BLaER1 (cell line): ENCODE measurements around the gene GDF7.

Experiments used
- H3K27ac ChIP-seq: shearing (Covaris generic); formaldehyde crosslinking; 2 replicates; pipeline ENCODE4 v1.8.1; 2022
- H3K27me3 ChIP-seq: shearing (Covaris generic); formaldehyde crosslinking; 2 replicates; pipeline ENCODE4 v1.8.1; 2022
- H3K36me3 ChIP-seq: shearing (Covaris generic); formaldehyde crosslinking; 2 replicates; pipeline ENCODE4 v1.8.1; 2022
- H3K4me1 ChIP-seq: shearing (Covaris generic); formaldehyde crosslinking; 2 replicates; pipeline ENCODE4 v1.8.1; 2022
- H3K4me2 ChIP-seq: shearing (Covaris generic); formaldehyde crosslinking; 2 replicates; pipeline ENCODE4 v1.8.1; 2022
- H3K4me3 ChIP-seq: shearing (Covaris generic); formaldehyde crosslinking; 2 replicates; pipeline ENCODE4 v1.8.1; 2022
- H3K9ac ChIP-seq: shearing (Covaris generic); formaldehyde crosslinking; 2 replicates; pipeline ENCODE4 v1.8.1; 2022
- H3K9me3 ChIP-seq: shearing (Covaris generic); formaldehyde crosslinking; 2 replicates; pipeline ENCODE4 v1.8.1; 2022
- H4K20me1 ChIP-seq: shearing (Covaris generic); formaldehyde crosslinking; 2 replicates; pipeline ENCODE4 v1.8.1; 2022
- Cebpa-rat ChIP-seq: shearing (Covaris generic); IDR thresholded peaks from 2 replicates; pipeline ENCODE4 v1.8.1; 2022

The GDF7 gene

GRCh38 chr2:20665243-20666004 lies 1.5 kb upstream of the GDF7 start:
- Histone ChIP-seq H3K27me3 (peaks cover 89% of the 10 kb centered on the region), H3K4me1 (peaks cover 19% of the 10 kb centered on the region), H3K27ac (no peak overlapping the region), H3K36me3 (no peaks in the 10 kb centered on the region), H3K4me2 (peak overlapping the region; percentile 93), H4K20me1 (peaks cover 77% of the 10 kb centered on the region), H3K9me3 (peaks cover 8% of the 10 kb centered on the region; the same call in 1 of the 2 replicates), H3K9ac (no peak overlapping the region), H3K4me3 (peak overlapping the region; percentile 64)
- no peak for TF ChIP-seq Cebpa-rat

GRCh38 chr2:20666005-20666303 lies 990 bp upstream of the GDF7 start:
- Histone ChIP-seq H3K9me3 (peaks cover 14% of the 10 kb centered on the region; the same call in 1 of the 2 replicates), H3K9ac (no peak overlapping the region), H3K36me3 (no peaks in the 10 kb centered on the region), H3K4me1 (peaks cover 19% of the 10 kb centered on the region), H4K20me1 (peaks cover 77% of the 10 kb centered on the region), H3K4me2 (peak overlapping the region; percentile 93), H3K4me3 (peak overlapping the region; percentile 64), H3K27ac (no peak overlapping the region), H3K27me3 (peaks cover 94% of the 10 kb centered on the region)
- TF ChIP-seq Cebpa-rat, result no peak

- Histone ChIP-seq H3K9ac (no peak overlapping the region), H3K4me3 (peak overlapping the region; percentile 64), H3K4me2 (peak overlapping the region; percentile 93), H3K36me3 (no peaks in the 10 kb centered on the region), H3K9me3 (peaks cover 18% of the 10 kb centered on the region; the same call in 1 of the 2 replicates), H3K27me3 (peaks cover 93% of the 10 kb centered on the region), H3K4me1 (peaks cover 19% of the 10 kb centered on the region), H4K20me1 (peaks cover 71% of the 10 kb centered on the region), H3K27ac (no peak overlapping the region)
- TF ChIP-seq Cebpa-rat, result no peak
These were observed 197 bp downstream of the GDF7 start for GRCh38 chr2:20667151-20667530.

- peaks cover 19% of the 10 kb centered on the region for H3K4me1 ChIP-seq
- H4K20me1 ChIP-seq, result peaks cover 70% of the 10 kb centered on the region
- peak overlapping the region; percentile 93 for H3K4me2 ChIP-seq
- peak overlapping the region; percentile 64 for H3K4me3 ChIP-seq
- peaks cover 18% of the 10 kb centered on the region; the same call in 1 of the 2 replicates for H3K9me3 ChIP-seq
- H3K27ac ChIP-seq, result no peak overlapping the region
- H3K36me3 ChIP-seq, result no peaks in the 10 kb centered on the region
- no peak overlapping the region for H3K9ac ChIP-seq
- no peak for TF ChIP-seq Cebpa-rat
- H3K27me3 ChIP-seq, result peaks cover 92% of the 10 kb centered on the region
These were observed 822 bp downstream of the GDF7 start for GRCh38 chr2:20667531-20668401.

- no peak overlapping the region for H3K4me3 ChIP-seq
- peaks cover 87% of the 10 kb centered on the region for H3K27me3 ChIP-seq
- H3K4me2 ChIP-seq, result no peak overlapping the region
These were observed 1.5 kb downstream of the GDF7 start for GRCh38 chr2:20668451-20668850.

GRCh38 chr2:20668871-20669475 lies 2.0 kb downstream of the GDF7 start:
- no peak for TF ChIP-seq Cebpa-rat
- Histone ChIP-seq H3K36me3 (no peaks in the 10 kb centered on the region), H3K4me3 (no peak overlapping the region), H3K4me2 (no peak overlapping the region), H3K9me3 (peaks cover 18% of the 10 kb centered on the region; the same call in 1 of the 2 replicates), H4K20me1 (peaks cover 60% of the 10 kb centered on the region), H3K27me3 (peaks cover 81% of the 10 kb centered on the region), H3K27ac (no peak overlapping the region), H3K4me1 (peaks cover 19% of the 10 kb centered on the region), H3K9ac (no peak overlapping the region)

More at GRCh38 chr2:20668451-20668850, 1.5 kb downstream of the GDF7 start:
- Histone ChIP-seq H3K4me1 (peaks cover 19% of the 10 kb centered on the region), H3K36me3 (no peaks in the 10 kb centered on the region), H4K20me1 (peaks cover 65% of the 10 kb centered on the region), H3K27ac (no peak overlapping the region), H3K9ac (no peak overlapping the region), H3K9me3 (peaks cover 18% of the 10 kb centered on the region; the same call in 1 of the 2 replicates)
- no peak for TF ChIP-seq Cebpa-rat

GRCh38 chr2:20669562-20670314 lies 2.8 kb downstream of the GDF7 start:
- H3K9ac ChIP-seq, result no peak overlapping the region
- peaks cover 23% of the 10 kb centered on the region for H3K4me1 ChIP-seq
- peaks cover 74% of the 10 kb centered on the region for H3K27me3 ChIP-seq
- H4K20me1 ChIP-seq, result peaks cover 53% of the 10 kb centered on the region
- TF ChIP-seq Cebpa-rat, result no peak
- H3K27ac ChIP-seq, result no peak overlapping the region
- no peaks in the 10 kb centered on the region for H3K36me3 ChIP-seq
- H3K4me2 ChIP-seq, result no peak overlapping the region
- H3K9me3 ChIP-seq, result peaks cover 18% of the 10 kb centered on the region; the same call in 1 of the 2 replicates
- no peak overlapping the region for H3K4me3 ChIP-seq

- H3K9ac ChIP-seq, result no peak overlapping the region
- TF ChIP-seq Cebpa-rat, result no peak
- H3K27me3 ChIP-seq, result peaks cover 66% of the 10 kb centered on the region
- no peaks in the 10 kb centered on the region for H3K36me3 ChIP-seq
- no peak overlapping the region for H3K4me3 ChIP-seq
- H3K9me3 ChIP-seq, result peaks cover 18% of the 10 kb centered on the region; the same call in 1 of the 2 replicates
- H4K20me1 ChIP-seq, result peaks cover 53% of the 10 kb centered on the region
- H3K4me1 ChIP-seq, result peaks cover 31% of the 10 kb centered on the region
- H3K27ac ChIP-seq, result no peak overlapping the region
- no peak overlapping the region for H3K4me2 ChIP-seq
These were observed 3.5 kb downstream of the GDF7 start for GRCh38 chr2:20670315-20671035.
